Activated B cell treated with CpG ODN at 0.5 μM for 24 hours (primary cell): ENCODE data around the gene NAGA. TPM values are rescaled to one million over a fixed set of nuclear protein-coding genes. Genes with fewer than 3 reads are reported as not detected.

Experiments
- ATAC-seq: fragments of 200-7000 bp; cut with Tn5 transposase; one replicate; pipeline ENCODE4 v1.10.0; 2021; ENCODE audit warnings: low read depth, mild to moderate bottlenecking, moderate library complexity
- CTCF ChIA-PET: fragments of 350-600 bp; sonication (Branson Sonifier 250); formaldehyde crosslinking; loops from one replicate; lab custom pipeline; 2021; ENCODE audit warnings: antibody characterized with exemption; lab: Charles Lee
- POLR2A ChIA-PET: fragments of 350-600 bp; sonication (Branson Sonifier 250); formaldehyde crosslinking; loops from one replicate; lab custom pipeline; 2021; ENCODE audit warnings: antibody characterized with exemption; lab: Charles Lee
- DNase-seq: peaks from one replicate; pipeline ENCODE4 v3.0.0; 2022
- H3K27ac Mint-ChIP-seq: one replicate; pipeline ENCODE4 v1.8.0; 2020; ENCODE audit warnings: mixed read lengths
- H3K27me3 Mint-ChIP-seq: one replicate; pipeline ENCODE4 v1.8.0; 2021; ENCODE audit warnings: mixed read lengths
- H3K36me3 Mint-ChIP-seq: one replicate; pipeline ENCODE4 v1.8.0; 2021; ENCODE audit warnings: low read depth, mixed read lengths
- H3K4me1 Mint-ChIP-seq: one replicate; pipeline ENCODE4 v1.8.0; 2021; ENCODE audit warnings: mixed read lengths
- H3K4me3 Mint-ChIP-seq: one replicate; pipeline ENCODE4 v1.8.0; 2020; ENCODE audit warnings: mild to moderate bottlenecking, mixed read lengths
- H3K9me3 Mint-ChIP-seq: one replicate; pipeline ENCODE4 v1.8.0; 2020; ENCODE audit warnings: mixed read lengths
- intact Hi-C: fragments of 100-400 bp; cut with micrococcal nuclease; formaldehyde crosslinking; loops from one replicate; pipeline ENCODE4 v1.15.1; 2024
- total RNA-seq: library from RNA; stranded (reverse); gene quantifications from 2 replicates; pipeline ENCODE4 v1.2.3, GENCODE V29; 2022
- TF ChIP-seq, protein P1 (sequence below): fragments of 200-600 bp; IDR thresholded peaks from one replicate; pipeline ENCODE4 v1.8.0; 2022; ENCODE audit warnings: antibody characterized with exemption, mild to moderate bottlenecking

The NAGA gene
- total RNA-seq, 1 donor from 2014 or later, result 26.8 TPM

DNA sequence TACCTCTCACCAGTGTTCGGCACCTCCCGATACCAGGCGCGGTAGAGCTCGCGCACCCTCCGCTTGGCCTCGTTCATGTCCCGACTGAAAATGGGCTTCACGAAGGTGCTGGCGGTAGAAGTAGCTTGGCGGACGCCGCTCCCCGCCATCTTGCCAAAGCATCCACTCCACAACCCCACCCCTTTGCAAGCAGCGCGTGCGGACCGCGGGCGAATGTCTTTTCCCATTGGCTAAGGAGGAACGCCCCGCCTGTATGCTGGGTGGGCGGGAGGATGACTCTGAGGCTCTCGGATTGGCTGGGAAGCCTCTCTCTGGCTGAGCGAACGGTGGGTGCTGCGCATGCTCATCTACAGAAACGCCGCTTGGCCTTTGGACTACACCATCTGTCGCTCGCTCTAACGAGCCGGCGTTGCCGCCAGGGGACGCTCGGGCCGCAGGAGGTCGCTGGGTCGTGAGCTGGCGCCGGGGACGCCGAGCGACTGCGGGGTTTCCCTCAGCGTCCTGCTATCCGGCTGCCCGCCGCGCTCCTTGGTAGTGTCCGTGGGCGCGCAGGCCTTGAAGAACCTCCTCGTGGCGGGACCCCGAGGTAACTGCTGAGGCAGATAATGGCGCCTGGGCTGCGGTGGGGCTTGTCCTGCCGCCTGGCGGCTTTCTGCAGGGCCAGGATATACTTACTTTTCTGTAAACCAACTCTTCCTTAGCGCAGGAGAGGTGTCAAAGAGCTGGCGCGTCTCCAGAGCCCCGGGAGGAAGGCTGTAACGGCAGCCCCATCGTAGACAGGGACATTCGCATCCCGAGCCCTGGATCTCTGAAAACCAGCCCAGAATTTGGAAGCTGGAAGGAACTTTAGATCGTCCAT is 20.2 kb upstream of the NAGA start, which contains the start of gene NDUFA6:
Gene NDUFA6, minus strand, starts transcription at position 177 of the 859 bp plus-strand sequence. Its CDS starts 28 bp downstream, at position 149.
- DNase-seq (peak; percentile 93), ATAC-seq (peak; percentile 88)
- POLR2A ChIA-PET, result interaction anchor here (0.6 to 4.3 kb wide), 31 partner anchors 8 to 644 kb away, joined by 3 to 174 read pairs (median 6); partner anchors contain the start of genes CCDC134, CENPM, DESI1 and NAGA
- TF ChIP-seq, protein P1, sequence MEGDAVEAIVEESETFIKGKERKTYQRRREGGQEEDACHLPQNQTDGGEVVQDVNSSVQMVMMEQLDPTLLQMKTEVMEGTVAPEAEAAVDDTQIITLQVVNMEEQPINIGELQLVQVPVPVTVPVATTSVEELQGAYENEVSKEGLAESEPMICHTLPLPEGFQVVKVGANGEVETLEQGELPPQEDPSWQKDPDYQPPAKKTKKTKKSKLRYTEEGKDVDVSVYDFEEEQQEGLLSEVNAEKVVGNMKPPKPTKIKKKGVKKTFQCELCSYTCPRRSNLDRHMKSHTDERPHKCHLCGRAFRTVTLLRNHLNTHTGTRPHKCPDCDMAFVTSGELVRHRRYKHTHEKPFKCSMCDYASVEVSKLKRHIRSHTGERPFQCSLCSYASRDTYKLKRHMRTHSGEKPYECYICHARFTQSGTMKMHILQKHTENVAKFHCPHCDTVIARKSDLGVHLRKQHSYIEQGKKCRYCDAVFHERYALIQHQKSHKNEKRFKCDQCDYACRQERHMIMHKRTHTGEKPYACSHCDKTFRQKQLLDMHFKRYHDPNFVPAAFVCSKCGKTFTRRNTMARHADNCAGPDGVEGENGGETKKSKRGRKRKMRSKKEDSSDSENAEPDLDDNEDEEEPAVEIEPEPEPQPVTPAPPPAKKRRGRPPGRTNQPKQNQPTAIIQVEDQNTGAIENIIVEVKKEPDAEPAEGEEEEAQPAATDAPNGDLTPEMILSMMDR, result peak; percentile 44
- Mint-ChIP-seq H3K27ac (peak within 1 kb of the TSS; percentile 98), H3K27me3 (no peaks in the 10 kb centered on the region), H3K36me3 (peaks cover 35% of the 10 kb centered on the region), H3K4me3 (peak within 1 kb of the TSS; percentile 97), H3K4me1 (peaks cover 32% of the 10 kb centered on the region), H3K9me3 (no peaks in the 10 kb centered on the region)
- CTCF ChIA-PET, result interaction anchor here (0.6 to 3.1 kb wide), 20 partner anchors 9 to 394 kb away, joined by 3 to 36 read pairs (median 5); partner anchors contain the start of genes NAGA, SEPTIN3 and SMDT1
- intact Hi-C loops, result loop anchor here (1.0 to 10.0 kb wide), 13 partner anchors 11 to 521 kb away; partner anchors contain the start of genes NAGA, POLDIP3, SERHL2 and SREBF2

DNA sequence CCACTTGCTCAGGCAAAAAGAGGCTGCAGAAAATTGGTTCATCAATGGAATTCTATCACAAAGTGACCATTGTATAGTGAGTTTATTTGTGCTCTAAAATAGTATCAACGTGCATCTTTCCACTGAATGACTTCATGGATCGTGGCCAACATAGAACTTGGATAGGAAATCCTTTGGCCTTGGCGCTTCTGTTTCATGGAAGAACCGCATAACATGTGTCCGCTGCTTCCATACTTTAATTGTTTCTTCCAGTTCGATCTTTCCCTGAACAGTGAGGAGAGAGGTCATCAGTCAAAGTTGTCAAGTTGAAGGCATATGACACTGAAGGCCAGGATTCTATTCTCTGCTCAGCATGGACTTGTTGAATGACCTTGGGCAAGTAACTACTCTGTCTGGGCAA is 15.4 kb upstream of the NAGA start:
- Mint-ChIP-seq H3K27ac (no peak overlapping the region), H3K4me3 (no peak overlapping the region), H3K4me1 (peaks cover 43% of the 10 kb centered on the region), H3K9me3 (no peaks in the 10 kb centered on the region), H3K27me3 (no peaks in the 10 kb centered on the region), H3K36me3 (peaks cover 71% of the 10 kb centered on the region)
- TF ChIP-seq, protein P1, result no peak
- CTCF ChIA-PET, result no interaction called here
- intact Hi-C loops, result loop anchor here (10.0 kb wide), 1 partner anchor 281 kb away; the partner anchor contains the start of gene CCDC134
- POLR2A ChIA-PET, result interaction anchor here (0.8 kb wide), 1 partner anchor 1584 kb away, joined by 5 read pairs; no protein-coding TSS in a partner anchor
- DNase-seq, result no peak
- no peak for ATAC-seq

DNA sequence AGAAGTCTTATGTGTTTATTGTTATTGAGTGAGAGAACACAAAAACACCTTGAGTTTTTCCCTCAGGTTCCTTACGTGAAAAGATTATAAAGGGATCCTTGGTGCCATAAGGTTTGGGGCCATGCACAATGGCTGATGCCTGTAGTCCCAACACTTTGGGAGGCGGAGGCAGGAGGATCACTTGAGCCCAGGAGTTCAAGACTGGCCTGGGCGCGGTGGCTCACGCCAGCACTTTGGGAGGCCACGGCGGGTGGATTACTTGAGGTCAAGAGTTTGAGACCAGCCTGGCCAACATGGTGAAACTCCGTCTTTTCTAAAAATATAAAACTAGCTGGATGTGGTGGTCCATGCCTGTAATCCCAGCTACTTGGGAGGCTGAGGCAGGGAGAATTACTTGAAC is 14.3 kb upstream of the NAGA start:
- ATAC-seq (no peak), DNase-seq (no peak)
- Mint-ChIP-seq H3K27me3 (no peaks in the 10 kb centered on the region), H3K9me3 (no peaks in the 10 kb centered on the region), H3K36me3 (peaks cover 71% of the 10 kb centered on the region), H3K4me1 (peaks cover 45% of the 10 kb centered on the region), H3K27ac (peak overlapping the region; percentile 50), H3K4me3 (no peak overlapping the region)
- ChIA-PET POLR2A (interaction anchor here (0.7 kb wide), 1 partner anchor 10 kb away, joined by 4 read pairs; no protein-coding TSS in a partner anchor), CTCF (interaction anchor here (1.6 kb wide), 1 partner anchor 133 kb away, joined by 3 read pairs; the partner anchor contains the start of gene SMIM45)
- intact Hi-C loops, result loop anchor here (10.0 kb wide), 1 partner anchor 280 kb away; the partner anchor contains the start of gene CCDC134
- TF ChIP-seq, protein P1, result no peak

DNA sequence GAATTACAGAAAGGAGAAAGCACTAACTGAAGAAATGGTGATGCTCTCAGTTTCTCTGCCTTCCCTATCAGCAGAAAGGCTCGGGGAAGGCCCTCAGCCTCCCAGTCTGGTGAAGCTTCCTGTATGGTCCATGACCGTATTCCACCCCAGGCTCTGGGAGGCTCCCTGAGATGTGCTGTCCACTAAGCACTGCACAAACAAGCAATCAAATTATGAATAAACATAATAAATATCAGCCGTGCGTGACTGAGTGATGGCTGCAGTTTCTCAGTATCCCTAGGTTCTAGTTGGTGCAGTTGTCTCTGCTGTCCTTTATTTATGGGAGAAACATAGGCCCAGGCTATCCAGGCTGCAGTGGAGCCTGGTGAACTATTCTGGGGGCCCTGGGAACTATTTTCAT is 12.5 kb upstream of the NAGA start:
- CTCF ChIA-PET, result no interaction called here
- H3K36me3 Mint-ChIP-seq, result peaks cover 62% of the 10 kb centered on the region
- POLR2A ChIA-PET, result interaction anchor here (0.6 kb wide), 2 partner anchors 317 to 1947 kb away, joined by 4 to 5 read pairs; no protein-coding TSS in a partner anchor

More for the DNA sequence above, 12.5 kb upstream of the NAGA start:
- Mint-ChIP-seq H3K9me3 (no peaks in the 10 kb centered on the region), H3K4me3 (no peak overlapping the region), H3K27me3 (no peaks in the 10 kb centered on the region), H3K4me1 (peaks cover 41% of the 10 kb centered on the region), H3K27ac (no peak overlapping the region)
- no peak for DNase-seq
- TF ChIP-seq, protein P1, result no peak
- ATAC-seq, result no peak
- intact Hi-C loops, result loop anchor here (10.0 kb wide), 1 partner anchor 278 kb away; the partner anchor contains the start of gene CCDC134
